HuH-7.5 (cell line): ENCODE data around the gene RTKN.

Source experiments
- DNase-seq: peaks from one replicate; pipeline ENCODE4 v3.0.0; 2011; ENCODE audit warnings: low spot score

RTKN gene

DNA sequence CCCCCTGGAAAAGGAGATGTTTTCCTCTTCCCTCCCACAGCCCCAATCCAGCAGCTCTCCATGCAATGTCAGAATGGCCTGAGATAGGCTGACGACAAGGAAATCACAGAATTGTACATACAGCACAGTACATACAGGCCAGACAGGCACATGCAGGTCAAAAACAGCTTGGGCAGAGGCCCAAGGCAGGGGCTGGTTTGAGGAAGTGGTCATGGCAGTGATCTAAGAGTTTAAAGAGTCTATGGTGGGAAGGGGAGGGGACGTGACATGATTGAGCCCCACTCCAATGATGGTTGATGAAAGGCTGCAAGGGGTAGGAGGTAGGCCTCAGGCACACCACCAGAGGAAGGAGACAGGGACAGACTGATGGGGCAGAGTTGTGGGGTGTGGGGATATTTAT lies 65.9 kb downstream of the RTKN start:
- DNase-seq: no peak
